ENCODE results near the gene OR4P4.

OR4P4 gene

GRCh38 chr11:55634813-55635212 lies at the start of gene OR4P4:
Gene OR4P4 (plus strand): TSS chr11:55635113.
- no peak for DNase-seq

- no peak for DNase-seq
Measured at GRCh38 chr11:55607545-55607944, 27.4 kb upstream of the OR4P4 start, which contains the start of gene OR4C11. Gene OR4C11 (minus strand): TSS chr11:55607645. CDS start chr11:55604373, 3,272 bp downstream.

DNA sequence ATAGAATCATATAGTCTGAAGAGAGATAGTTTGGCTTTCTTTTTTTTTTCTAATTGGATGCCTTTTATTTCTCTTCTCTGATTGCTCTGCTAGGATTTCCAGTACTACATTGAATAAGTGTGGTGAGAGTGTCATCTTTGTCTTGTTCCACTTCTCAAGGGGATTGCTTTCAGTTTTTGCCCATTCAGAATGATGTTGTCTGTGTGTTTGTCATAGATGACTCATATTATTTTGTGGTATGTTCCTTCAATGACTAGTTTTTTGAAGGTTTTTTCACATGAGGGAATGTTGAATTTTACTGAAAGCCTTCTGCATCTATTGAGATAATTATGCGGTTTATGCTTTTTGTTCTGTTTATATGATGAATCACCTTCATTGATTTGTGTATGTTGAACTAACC lies 10.4 kb upstream of the OR4P4 start:
- no peak for DNase-seq

DNA sequence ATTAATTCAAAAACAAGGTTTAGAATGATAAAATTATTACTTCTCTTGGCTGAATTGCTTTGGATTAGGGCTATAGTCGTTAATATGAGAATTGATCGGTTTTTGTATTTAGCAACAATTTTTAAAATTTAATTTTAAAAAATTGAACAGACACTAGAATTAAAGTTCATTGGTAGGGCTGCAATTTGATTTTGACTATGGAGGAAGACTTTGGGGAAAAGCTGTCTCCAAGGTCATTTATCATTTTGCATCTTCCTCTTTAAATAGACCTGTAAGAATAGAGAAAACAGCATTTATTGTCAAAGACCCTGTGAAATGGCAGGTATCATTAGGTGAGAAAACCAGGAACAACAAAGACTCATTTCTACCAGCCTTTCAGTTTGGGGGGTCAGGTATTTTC lies 13.1 kb downstream of the OR4P4 start, which contains the start of gene OR4S2:
Gene OR4S2 (plus strand): TSS at position 301 of the 400 bp plus-strand sequence. CDS start 2,577 bp downstream, outside the sequence.
- no peak for DNase-seq

- no peak for DNase-seq
Measured at GRCh38 chr11:55652560-55652959, 17.6 kb downstream of the OR4P4 start.

GRCh38 chr11:55655096-55655495 lies 20.2 kb downstream of the OR4P4 start:
- no peak for DNase-seq

DNA sequence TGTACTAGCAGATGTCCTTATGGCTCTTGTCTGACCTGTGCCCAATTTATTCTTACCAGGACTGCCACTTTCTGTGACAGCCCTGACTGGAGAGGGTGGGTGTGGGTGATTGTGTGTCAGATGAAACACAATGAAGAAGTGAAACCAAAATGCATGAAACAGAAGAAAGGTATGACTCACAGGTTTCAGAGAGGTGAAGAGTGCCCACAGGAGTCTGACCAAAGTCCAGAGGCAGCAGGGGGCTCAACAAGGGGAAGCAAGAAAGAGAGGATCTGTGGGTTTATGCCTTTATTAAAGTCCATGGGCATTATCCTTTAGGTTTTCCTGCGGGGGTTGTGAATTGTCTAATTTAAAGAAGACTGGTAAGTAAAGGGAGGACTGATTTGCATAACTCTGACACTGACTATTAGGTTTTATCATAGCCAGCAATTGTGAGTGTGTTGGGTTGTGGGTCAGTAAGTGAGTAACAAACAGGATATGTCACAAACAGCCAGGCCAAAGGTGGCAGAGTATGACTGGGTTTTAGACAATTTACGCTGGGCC lies 23.2 kb downstream of the OR4P4 start:
- no peak for DNase-seq

GRCh38 chr11:55658608-55659007 lies 23.7 kb downstream of the OR4P4 start:
- no peak for DNase-seq

DNA sequence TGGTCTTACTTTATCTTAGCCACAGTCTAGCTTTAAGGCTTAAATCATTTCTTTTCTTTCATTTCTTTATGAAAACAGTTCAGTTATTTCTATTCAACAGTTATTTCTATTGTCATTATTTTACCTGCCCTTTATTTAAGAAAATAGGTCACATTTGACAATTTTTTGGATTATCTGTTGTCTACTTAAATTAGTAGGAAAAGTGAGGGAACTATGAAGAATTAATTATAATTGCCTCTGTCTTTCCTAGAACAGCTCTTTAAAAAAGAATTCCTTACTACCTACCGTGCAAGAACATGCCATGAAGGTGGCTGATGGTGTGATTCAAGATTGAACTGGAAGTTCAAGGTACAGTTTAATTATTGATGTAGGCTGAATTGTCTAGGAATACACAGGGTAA lies 27.0 kb downstream of the OR4P4 start, which contains the start of gene OR4C6:
Gene OR4C6 (plus strand): TSS at position 301 of the 400 bp plus-strand sequence. CDS start 2,966 bp downstream, outside the sequence.
- DNase-seq, result no peak

GRCh38 chr11:55669376-55669775 lies 34.5 kb downstream of the OR4P4 start:
- DNase-seq, result no peak

DNA sequence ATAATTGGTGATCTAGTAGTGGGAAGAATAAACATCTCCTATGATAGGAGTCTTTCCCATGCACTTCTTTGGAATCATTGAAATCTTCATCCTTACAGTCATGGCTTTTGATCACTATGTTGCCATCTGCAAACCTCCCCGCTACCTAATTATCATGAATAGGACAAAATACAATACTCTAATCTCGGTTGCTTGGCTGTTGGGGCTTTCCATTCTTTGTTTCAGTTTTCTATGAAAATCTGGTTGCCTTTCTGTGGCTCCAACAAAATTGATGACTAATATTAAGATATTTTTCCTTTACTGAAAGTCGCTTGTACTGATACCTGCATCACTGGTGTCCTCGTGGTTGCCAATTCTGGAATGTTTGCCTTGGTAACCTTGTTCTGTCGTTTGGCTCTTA lies 38.9 kb downstream of the OR4P4 start:
- DNase-seq, result no peak

Data from DMS79 (cell line).